Uterus (tissue), 2 donors: ENCODE data around the gene CSDE1.

Source experiments
- CTCF ChIP-seq, 4 experiments: fragments of 200-600 bp in 2 of 4; fragments of 450-650 bp in 2 of 4; sonication (generic) in 2 of 4; IDR thresholded peaks; one replicate each; pipeline ENCODE4 v1.5.1; 2016 to 2019; ENCODE audit warnings: antibody characterized with exemption in 4 of 4, mild to moderate bottlenecking in 2 of 4, moderate library complexity in 1 of 4
- POLR2A ChIP-seq, 2 donors: fragments of 450-650 bp; IDR thresholded peaks; one replicate each; pipeline ENCODE4 v1.6.1; 2016; ENCODE audit warnings: antibody characterized with exemption in 2 of 2, mild to moderate bottlenecking in 1 of 2, moderate library complexity in 1 of 2

DNA sequence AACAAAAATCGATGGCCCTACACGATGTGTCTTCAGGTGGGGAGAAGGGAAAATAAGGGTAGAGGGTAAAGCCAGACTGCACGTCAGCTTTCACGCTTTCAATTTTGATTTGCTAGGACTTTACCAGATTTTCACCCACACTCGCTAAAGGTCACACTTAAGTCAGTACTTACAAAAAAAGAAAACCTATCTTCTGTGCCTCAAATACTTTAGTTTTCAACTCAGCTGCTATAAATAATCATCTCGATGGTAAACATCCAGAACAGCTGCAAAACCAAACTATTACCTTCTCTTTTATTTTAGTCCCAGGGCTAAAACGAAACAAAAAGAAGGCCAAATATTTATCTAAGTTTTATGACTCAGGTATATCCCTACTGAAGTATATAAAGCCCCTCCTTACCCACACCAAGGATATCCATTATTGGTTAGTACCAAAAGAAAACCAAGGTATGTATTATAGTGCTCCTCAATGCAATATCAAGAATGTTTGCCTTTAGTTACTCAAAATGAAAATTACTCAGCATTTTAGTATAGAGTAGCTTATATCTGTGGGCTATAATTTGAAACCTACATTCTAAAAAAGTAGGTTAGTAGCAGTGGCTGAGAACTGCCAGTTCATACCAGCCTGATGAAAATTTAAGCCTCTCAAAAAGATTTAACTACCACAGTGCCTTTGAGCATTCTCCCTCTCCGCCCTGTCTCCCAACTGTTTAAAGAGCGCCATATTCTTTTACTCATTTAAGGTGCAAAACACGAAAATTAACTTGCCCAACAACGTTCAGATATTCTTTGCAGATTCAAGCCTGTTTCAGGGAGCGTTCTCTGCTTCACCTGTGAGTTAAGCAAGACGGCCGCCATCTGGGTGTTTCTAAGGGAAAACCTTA, 1.5 kb downstream of the CSDE1 start:
- no peak for TF ChIP-seq CTCF (IDR thresholded peaks at IDR 0.05)
- TF ChIP-seq POLR2A (IDR thresholded peaks at IDR 0.05), result no peak
